ENCODE measurements around the gene LRRC43. TPM values are rescaled to one million over a fixed set of nuclear protein-coding genes. Genes with fewer than 3 reads are reported as not detected.
A peak's percentile ranks its signal among the peaks of the same experiment; 100 is the strongest.

The LRRC43 gene
- total and polyA plus RNA-seq, 2 of the 4 experiments (the other 2 are of a cell fraction): 0.26 to 0.36 TPM

- POLR2A ChIA-PET (ENCODE audit: unreplicated experiment): no interaction called here
- H3K23ac ChIP-seq (ENCODE audit: low read depth, low read length): no peak overlapping the region
- no peak overlapping the region for H2BK20ac ChIP-seq (ENCODE audit: low read depth, low read length)
- 75% methylated on average over 17 of the region's 28 CpGs; no CpG with 5 or more reads in 1 of the 2 experiments for WGBS, 2 experiments (ENCODE audit: extremely low coverage in 2 of 2, insufficient read length in 1 of 2)
- H2AFZ ChIP-seq (replicated peaks; ENCODE audit: low read length, poor library complexity): no peak overlapping the region
- intact Hi-C loops (cut with micrococcal nuclease): no loop called here
- BruUV-seq (replicated peaks): TSS peak; percentile 71
- H3K4me1 ChIP-seq (ENCODE audit: control insufficient read depth, insufficient read depth, low read length): no peaks in the 10 kb centered on the region
- H3K4me3 ChIP-seq (ENCODE audit: insufficient read depth, low read depth, low read length): no peak overlapping the region
- no peak overlapping the region for H3K4me2 ChIP-seq (ENCODE audit: low read depth, low read length)
- H3K9me3 ChIP-seq (ENCODE audit: control insufficient read depth, insufficient read depth, low read length): no peaks in the 10 kb centered on the region
- DNase-seq: no peak
- H3K9me1 ChIP-seq (ENCODE audit: insufficient read depth, low read length): no peaks in the 10 kb centered on the region
- H2BK120ac ChIP-seq (ENCODE audit: low read depth, low read length): no peak overlapping the region
- no peak overlapping the region for H3K27ac ChIP-seq (ENCODE audit: insufficient read depth, low read length)
- peaks cover 70% of the 10 kb centered on the region for H3K36me3 ChIP-seq (ENCODE audit: control insufficient read depth, insufficient read depth, low read length)
- no peak overlapping the region for H2BK5ac ChIP-seq (ENCODE audit: low read depth, low read length, poor library complexity, severe bottlenecking)
- H3K56ac ChIP-seq (ENCODE audit: extremely low read depth, insufficient read depth, low read length): no peak overlapping the region
- no peak overlapping the region for H3K18ac ChIP-seq (ENCODE audit: low read depth, low read length)
- no peak for ATAC-seq (ENCODE audit: low read depth)
- H4K8ac ChIP-seq (ENCODE audit: low read depth in 2 of 2, low read length in 2 of 2): no peak overlapping the region
- no peak overlapping the region for H3K4ac ChIP-seq (ENCODE audit: low read depth, low read length)
- CTCF ChIA-PET: no interaction called here
- in situ Hi-C loops (cut with MboI; ENCODE audit: low sequenced_read_pairs): loop anchor here (5.0 kb wide), 1 partner anchor 59 kb away; no protein-coding TSS in a partner anchor
- dilution Hi-C loops (cut with HindIII; ENCODE audit: low sequenced_read_pairs, unreplicated experiment): no loop called here
- TF ChIP-seq RCOR1 (IDR thresholded peaks at IDR 0.05; ENCODE audit: insufficient replicate concordance, low read length) (no peak), CEBPB (IDR thresholded peaks at IDR 0.05; ENCODE audit: low read depth, low read length) (no peak), MAFK (IDR thresholded peaks at IDR 0.05; ENCODE audit: low read depth, low read length) (no peak), POLR2A (IDR thresholded peaks at IDR 0.05; ENCODE audit: low read depth, low read length) (no peak), MXI1 (IDR thresholded peaks at IDR 0.05; ENCODE audit: borderline replicate concordance, low read depth, low read length) (no peak), CHD1 (IDR thresholded peaks at IDR 0.05; ENCODE audit: low read depth, low read length) (no peak), ELK1 (IDR thresholded peaks at IDR 0.05; ENCODE audit: borderline replicate concordance, low read depth, low read length) (no peak), FOS (IDR thresholded peaks at IDR 0.05; ENCODE audit: low read depth, low read length) (no peak), BHLHE40 (IDR thresholded peaks at IDR 0.05; ENCODE audit: low read depth, low read length) (no peak), USF2 (IDR thresholded peaks at IDR 0.05; ENCODE audit: low read depth, low read length) (no peak), NFE2L2 (IDR thresholded peaks at IDR 0.05; ENCODE audit: low read depth, low read length) (no peak), RFX5 (IDR thresholded peaks at IDR 0.05; ENCODE audit: low read depth, low read length) (no peak), RAD21 (IDR thresholded peaks at IDR 0.05; ENCODE audit: low read length) (no peak), SMC3 (IDR thresholded peaks at IDR 0.05; ENCODE audit: low read depth, low read length) (no peak), MAZ (IDR thresholded peaks at IDR 0.05; ENCODE audit: borderline replicate concordance, low read depth, low read length) (no peak), CTCF (conservative IDR thresholded peaks at IDR 0.05; ENCODE audit: low read depth, low read length) (no peak)
- no peak overlapping the region for H2BK15ac ChIP-seq (ENCODE audit: low read depth, low read length)
- H2AK5ac ChIP-seq (ENCODE audit: low read depth, low read length): no peak overlapping the region
- H4K5ac ChIP-seq (ENCODE audit: low read depth, low read length): no peak overlapping the region
- H3K79me1 ChIP-seq (ENCODE audit: low read depth in 1 of 2, low read length in 2 of 2): no peaks in the 10 kb centered on the region
- no peak overlapping the region for H4K91ac ChIP-seq (ENCODE audit: insufficient read depth, low read depth, low read length)
- no peak overlapping the region for H3K9ac ChIP-seq (ENCODE audit: low read depth, low read length)
- peaks cover 3% of the 10 kb centered on the region; the same call in 1 of the 2 replicates for H4K20me1 ChIP-seq (ENCODE audit: insufficient read depth, low read length)
- H3K27me3 ChIP-seq (ENCODE audit: control insufficient read depth, insufficient read depth, low read length): no peaks in the 10 kb centered on the region
- no peak overlapping the region for H3K14ac ChIP-seq (replicated peaks; ENCODE audit: low read depth, low read length)
- no peak overlapping the region for H2AK9ac ChIP-seq (replicated peaks; ENCODE audit: low read depth, low read length, poor library complexity)
These were observed 49.6 kb upstream of the LRRC43 start for GRCh38 chr12:122133192-122133950.

All from IMR-90 (cell line).